ENCODE data around the gene MAGOH.
A peak's percentile ranks its signal among the peaks of the same experiment; 100 is the strongest.
"Not testable (repeated sequence)": the region's sequence is repeated elsewhere in the genome, so short reads cannot be mapped to it uniquely, and the experiment has no call there.

MAGOH gene

GRCh38 chr1:53238197-53239155 is at the start of gene MAGOH:
TSS of gene MAGOH (minus strand) at chr1:53238518. CDS start at chr1:53238448, 70 bp downstream.
- peak; percentile 83 for DNase-seq

DNA sequence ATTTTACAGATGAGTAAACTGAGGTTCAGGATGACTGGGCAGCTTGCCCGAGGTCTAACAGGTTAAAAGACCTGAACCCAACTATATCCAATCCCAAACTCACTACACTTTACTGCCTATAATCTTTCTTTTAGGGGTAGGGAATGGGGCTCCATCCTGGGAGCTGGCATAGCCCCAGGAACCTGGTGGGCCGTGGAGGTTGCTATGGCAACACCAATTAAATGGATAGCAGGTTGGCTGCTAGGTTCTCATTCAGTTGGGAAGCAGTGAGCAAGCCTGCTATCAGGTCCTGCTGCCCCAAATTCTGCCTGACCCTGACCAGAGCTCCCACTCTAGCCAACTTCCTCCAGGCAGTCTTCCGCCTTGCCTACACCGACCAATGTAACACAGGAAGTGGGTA is 48.6 kb upstream of the MAGOH start:
- DNase-seq: no peak

DNA sequence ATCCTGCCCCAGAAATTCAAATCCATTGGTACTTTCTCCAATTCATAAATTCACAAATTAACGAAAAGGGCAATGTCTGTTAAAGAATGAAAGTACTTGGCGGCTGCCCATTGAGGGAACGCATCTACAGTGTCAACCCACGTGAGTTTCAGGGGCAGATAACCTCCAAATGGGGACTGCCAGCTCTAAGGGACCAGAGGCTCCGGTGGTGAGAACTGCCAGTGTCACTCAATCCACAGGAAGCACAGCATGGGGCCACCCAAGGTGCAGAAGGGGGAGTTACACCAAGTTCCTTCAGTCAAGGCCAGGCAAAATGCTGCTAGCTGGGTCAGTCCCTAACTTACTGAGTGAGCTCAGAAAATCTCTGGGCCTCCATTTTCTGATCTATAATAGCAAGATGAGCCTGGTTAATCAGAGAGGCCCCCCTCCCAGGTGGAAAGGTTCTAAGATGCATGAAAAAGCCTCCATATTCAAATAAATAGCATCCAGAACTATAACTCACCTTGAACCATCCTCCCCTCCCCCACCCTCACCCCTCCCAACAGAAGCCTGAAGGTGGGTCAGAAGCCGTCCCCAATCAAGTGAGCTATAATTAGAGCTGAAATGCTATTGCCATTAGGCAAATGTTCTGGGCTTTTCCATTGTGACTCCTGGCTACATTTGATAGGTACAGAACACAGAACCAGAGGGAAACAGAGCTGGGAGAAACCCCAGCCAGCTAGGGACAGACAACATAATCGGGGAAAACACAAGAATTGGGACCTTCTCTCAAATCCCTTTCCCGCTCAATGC is 47.8 kb upstream of the MAGOH start:
- no peak for DNase-seq

- no peak for DNase-seq
These were observed 47.2 kb upstream of the MAGOH start for GRCh38 chr1:53285546-53285945.

- DNase-seq: no peak
These were observed 46.1 kb upstream of the MAGOH start for GRCh38 chr1:53284224-53285020.

- not testable (repeated sequence) for DNase-seq
These were observed 44.8 kb upstream of the MAGOH start for GRCh38 chr1:53283156-53283555.

- DNase-seq: no peak
These were observed 42.8 kb upstream of the MAGOH start for GRCh38 chr1:53281133-53281532.

- DNase-seq: no peak
These were observed 42.2 kb upstream of the MAGOH start for GRCh38 chr1:53280496-53280895.

DNA sequence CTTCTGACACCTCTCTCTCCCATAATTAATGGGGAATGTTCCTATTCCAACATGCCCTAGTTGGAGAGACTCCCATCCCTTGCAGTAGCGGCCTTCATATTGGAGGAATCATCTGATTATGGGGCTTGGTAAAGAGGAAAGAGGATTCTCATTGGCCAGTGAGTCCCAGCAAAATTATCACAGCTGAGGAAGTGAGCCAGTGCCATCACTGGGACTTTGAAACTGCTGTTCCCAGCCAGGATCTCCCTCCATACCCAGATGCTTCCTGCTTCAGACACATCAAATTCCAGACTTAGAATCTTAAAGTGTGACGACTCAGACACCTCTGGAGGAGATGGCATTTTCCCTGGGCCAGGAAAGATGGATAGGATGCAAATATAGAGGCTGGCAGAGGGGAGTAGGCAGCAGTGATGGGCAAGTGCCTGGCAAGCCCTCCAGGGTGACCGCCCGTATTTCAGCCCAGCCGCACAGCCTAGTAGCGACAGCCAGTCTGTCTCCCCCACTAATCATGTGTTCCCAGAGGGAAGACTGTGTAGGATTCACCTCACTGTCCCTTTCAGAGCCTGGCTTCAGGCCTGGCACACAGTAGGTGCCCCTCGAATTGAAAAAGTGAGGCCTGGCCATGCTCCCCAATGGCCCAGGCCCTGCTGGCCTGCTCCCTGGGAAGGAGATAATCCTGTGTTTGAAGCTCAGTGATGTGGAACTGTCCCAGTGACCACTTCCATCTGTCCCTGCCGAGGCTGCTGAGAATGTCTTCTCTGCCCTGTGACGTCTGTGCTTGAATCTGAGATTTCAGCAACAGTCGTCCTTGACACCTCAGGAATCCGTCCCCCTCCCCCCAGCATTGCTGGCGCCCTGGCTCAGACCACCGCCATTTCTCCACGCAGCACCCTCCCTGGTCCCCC is 41.2 kb upstream of the MAGOH start:
- no peak for DNase-seq

DNA sequence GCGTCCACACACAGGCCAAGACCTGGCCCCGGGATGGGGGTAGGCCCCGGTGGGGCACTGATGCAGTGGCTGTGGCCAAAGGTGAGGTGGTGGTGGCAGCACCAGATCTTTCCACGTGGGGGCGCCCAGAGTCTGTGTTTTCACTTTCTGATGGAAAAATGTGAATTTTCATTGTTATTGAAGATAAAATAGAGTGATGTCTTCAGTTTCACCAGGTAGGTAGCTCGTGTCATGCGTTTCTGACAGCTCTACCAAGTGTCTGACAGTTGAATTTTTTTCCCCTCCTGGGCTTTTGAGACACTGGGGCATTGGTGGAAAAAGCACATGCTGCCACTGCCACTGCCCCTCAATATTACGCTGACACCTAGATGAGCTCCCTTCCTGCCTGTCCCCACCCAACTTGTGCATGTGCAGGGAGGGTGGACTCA is 40.0 kb upstream of the MAGOH start:
- DNase-seq: peak; percentile 41

GRCh38 chr1:53277326-53277725 is 39.0 kb upstream of the MAGOH start:
- DNase-seq: no peak

DNA sequence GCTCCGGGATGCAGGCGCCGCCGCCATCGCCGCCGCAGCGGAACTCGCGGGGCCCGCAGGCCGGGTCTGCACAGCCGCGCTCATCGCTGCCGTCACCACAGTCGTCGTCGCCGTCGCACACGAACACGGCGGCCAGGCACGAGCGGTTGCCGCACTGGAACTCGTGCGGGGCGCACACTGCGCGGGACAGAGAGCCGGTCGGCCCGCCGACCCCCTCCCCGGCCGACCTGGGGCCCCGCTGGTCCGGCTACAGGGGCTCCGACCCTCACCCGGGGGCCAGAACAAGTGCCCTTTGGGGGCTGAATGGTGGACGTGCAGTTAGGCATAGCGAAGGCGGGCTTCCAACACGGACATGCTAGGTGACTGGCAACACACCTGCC is 38.6 kb upstream of the MAGOH start:
- no peak for DNase-seq

DNA sequence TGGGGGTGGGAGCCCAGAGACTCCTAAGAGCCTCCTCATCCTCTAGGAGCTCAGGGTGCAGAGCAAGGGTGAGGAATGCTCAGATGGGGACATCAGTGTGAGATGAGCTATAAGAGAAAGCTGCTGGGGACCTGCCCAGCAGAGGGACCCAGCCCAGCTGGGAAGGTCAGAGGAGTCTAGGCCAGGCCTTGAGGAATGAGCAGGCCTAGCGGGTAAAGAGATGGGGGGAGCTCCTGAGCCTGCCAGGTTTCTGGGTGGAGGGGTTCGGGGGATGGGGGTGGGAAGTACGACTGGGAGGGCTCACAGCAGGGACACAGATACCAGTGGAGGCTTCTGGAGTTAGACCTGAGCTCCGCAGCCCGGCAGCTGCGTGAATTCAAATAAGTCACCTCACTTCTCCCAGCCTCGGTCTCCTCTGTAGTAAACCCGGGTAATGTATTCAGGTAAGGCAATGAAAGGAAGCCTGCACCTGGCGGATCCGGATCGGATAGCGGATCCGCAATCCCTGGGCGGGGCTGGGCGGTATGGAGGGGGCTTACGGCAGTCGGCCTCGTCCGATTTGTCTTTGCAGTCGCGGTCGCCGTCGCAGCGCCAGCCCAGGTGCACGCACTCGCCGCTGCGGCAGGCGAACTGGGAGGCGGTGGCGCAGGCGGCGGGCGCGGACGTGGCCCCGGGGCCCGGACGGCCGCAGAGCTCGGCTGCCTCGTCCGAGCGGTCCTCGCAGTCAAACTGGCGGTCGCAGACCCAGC is 38.0 kb upstream of the MAGOH start:
- DNase-seq: no peak

DNA sequence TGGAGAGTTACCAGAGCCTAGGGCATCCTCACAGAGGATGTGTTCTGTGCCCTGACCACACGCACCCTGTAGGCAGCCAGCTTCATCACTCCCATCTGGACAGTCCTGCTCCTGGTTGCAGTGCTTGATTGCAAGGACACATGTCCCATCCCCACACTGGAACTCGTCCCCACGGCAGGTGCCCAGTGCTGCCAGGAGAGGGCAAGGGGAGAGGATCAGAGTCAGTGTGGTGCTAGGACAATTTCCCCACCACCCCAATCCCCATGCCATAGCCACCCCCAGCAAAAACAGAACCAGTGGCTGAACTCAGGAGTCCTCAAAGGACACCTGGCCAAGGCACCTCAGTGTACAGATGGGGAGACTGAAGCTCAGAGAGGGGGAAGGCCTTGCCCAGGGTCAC is 37.2 kb upstream of the MAGOH start:
- no peak for DNase-seq

GRCh38 chr1:53274541-53275185 is 36.3 kb upstream of the MAGOH start:
- DNase-seq: no peak

DNA sequence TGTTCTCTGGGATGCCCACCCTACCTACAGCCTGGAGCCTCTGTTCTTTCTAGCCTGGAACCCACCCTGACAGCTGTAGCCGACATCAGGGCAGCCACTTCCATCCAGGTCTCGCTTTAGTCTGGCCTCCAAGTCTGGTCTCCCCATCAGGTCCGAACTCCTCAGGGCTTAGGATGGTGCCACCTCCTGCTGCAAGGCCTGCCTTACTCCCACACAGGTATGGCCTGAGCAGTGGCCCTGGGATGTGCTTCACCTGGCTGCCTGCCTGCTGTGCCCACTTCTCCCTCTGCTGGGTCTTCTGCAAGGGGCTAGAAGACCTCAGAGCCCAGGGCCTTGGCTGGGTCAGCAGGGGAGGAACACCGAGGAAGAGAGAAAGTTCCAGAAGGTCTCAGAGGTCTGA is 35.7 kb upstream of the MAGOH start:
- DNase-seq: no peak

GRCh38 chr1:53273526-53273925 is 35.2 kb upstream of the MAGOH start:
- DNase-seq: no peak

DNA sequence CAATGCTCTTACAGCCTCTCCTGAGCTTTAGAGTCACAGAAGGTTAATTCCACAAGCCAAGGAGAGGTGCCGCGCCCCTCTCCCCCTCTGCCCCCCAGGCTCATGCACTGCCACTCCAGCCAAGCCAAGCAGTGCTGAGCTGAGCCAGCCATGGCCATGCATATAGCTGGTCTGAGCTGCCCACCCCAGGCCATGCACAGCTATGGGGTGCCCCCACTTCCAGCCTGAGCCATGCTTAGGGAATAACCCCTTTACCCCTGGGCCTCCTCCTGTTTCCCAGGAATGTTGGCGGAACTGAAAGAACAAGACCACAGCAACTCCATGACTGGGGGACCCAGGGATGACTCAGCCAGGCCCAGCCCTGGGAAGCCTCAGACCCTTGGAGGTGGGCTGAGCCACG is 34.0 kb upstream of the MAGOH start:
- no peak for DNase-seq

- no peak for DNase-seq
These were observed 33.2 kb upstream of the MAGOH start for GRCh38 chr1:53271446-53272090.

GRCh38 chr1:53270873-53271272 is 32.6 kb upstream of the MAGOH start:
- DNase-seq: no peak

Data from kidney glomerular epithelial cell (primary cell).